CD14-positive monocyte (primary cell): Measurements from ENCODE around the gene TRIM9. TPM values are rescaled to one million over a fixed set of nuclear protein-coding genes. Genes with fewer than 3 reads are reported as not detected.

Experiments used
- DNase-seq, 3 donors: peaks; one replicate each; pipeline ENCODE4 v3.0.0-alpha.2; 2011 to 2022
- H2AFZ ChIP-seq: 2 replicates; pipeline ENCODE4 v1.6.0; 2012; ENCODE audit warnings: mild to moderate bottlenecking, low read depth, low read length, inconsistent platforms; ENCODE audit not compliant: insufficient read depth, poor library complexity, severe bottlenecking
- H3K27ac ChIP-seq, 2 donors: 1 replicate in 1 of 2; 2 replicates in 1 of 2; pipeline ENCODE4 v1.5.1; 2012 to 2013; ENCODE audit warnings: low read length in 2 of 2, control low read depth in 1 of 2, inconsistent platforms in 1 of 2, low read depth in 1 of 2, mild to moderate bottlenecking in 1 of 2
- H3K27me3 ChIP-seq, 2 donors: one replicate each; pipeline versions ENCODE4 v1.6.0 to v1.6.1; 2011 to 2013; ENCODE audit warnings: low read length in 2 of 2; ENCODE audit not compliant: control insufficient read depth in 2 of 2, insufficient read depth in 2 of 2
- H3K36me3 ChIP-seq, 2 donors: replicated peaks in 1 of 2; 1 replicate in 1 of 2; 2 replicates in 1 of 2; pipeline versions ENCODE4 v1.5.1 to v1.6.1; 2012 to 2013; ENCODE audit warnings: low read length in 2 of 2, control low read depth in 1 of 2, inconsistent platforms in 1 of 2, mild to moderate bottlenecking in 1 of 2; ENCODE audit not compliant: insufficient read depth in 2 of 2, control insufficient read depth in 1 of 2
- H3K4me1 ChIP-seq, 2 donors: 1 replicate in 1 of 2; 2 replicates in 1 of 2; pipeline versions ENCODE4 v1.5.1 to v1.6.1; 2012 to 2013; ENCODE audit warnings: low read length in 2 of 2, control low read depth in 1 of 2, inconsistent platforms in 1 of 2, mild to moderate bottlenecking in 1 of 2, moderate library complexity in 1 of 2; ENCODE audit not compliant: insufficient read depth in 2 of 2, control insufficient read depth in 1 of 2
- H3K4me2 ChIP-seq: replicated peaks from 2 replicates; pipeline ENCODE3; 2012; ENCODE audit warnings: low read length, moderate library complexity, mild to moderate bottlenecking; ENCODE audit not compliant: poor library complexity, severe bottlenecking; ENCODE audit errors: extremely low read depth
- H3K4me3 ChIP-seq, 3 experiments: fragments of 200-600 bp in 1 of 3; sonication (generic) in 1 of 3; replicated peaks in 1 of 3; 1 replicate in 2 of 3; 2 replicates in 1 of 3; pipeline ENCODE4 v1.5.1; 2011 to 2013; ENCODE audit warnings: low read length in 3 of 3, mild to moderate bottlenecking in 3 of 3, control low read depth in 2 of 3, low read depth in 2 of 3, inconsistent platforms in 1 of 3, moderate library complexity in 1 of 3
- H3K79me2 ChIP-seq: 2 replicates; pipeline ENCODE4 v1.6.0; 2012; ENCODE audit warnings: mild to moderate bottlenecking, control low read depth, inconsistent platforms, low read length, moderate library complexity; ENCODE audit not compliant: insufficient read depth
- H3K9ac ChIP-seq: 2 replicates; pipeline ENCODE4 v1.6.0; 2017; ENCODE audit warnings: low read length, mild to moderate bottlenecking; ENCODE audit not compliant: insufficient read depth, poor library complexity, severe bottlenecking
- H3K9me3 ChIP-seq, 2 donors: replicated peaks in 1 of 2; 1 replicate in 1 of 2; 2 replicates in 1 of 2; pipeline versions ENCODE4 v1.5.1 to v1.6.1; 2012 to 2013; ENCODE audit warnings: low read length in 2 of 2, control low read depth in 1 of 2; ENCODE audit not compliant: control insufficient read depth in 1 of 2, insufficient read depth in 1 of 2
- H4K20me1 ChIP-seq: 2 replicates; pipeline ENCODE4 v1.6.0; 2012; ENCODE audit warnings: mild to moderate bottlenecking, low read length, control low read depth, moderate library complexity; ENCODE audit not compliant: insufficient read depth
- H3K27ac Mint-ChIP-seq, 7 donors: one replicate each; pipeline ENCODE4 v1.8.0; 2020; ENCODE audit warnings: mild to moderate bottlenecking in 7 of 7, mixed read lengths in 7 of 7, moderate library complexity in 6 of 7, inconsistent platforms in 2 of 7
- H3K27me3 Mint-ChIP-seq, 3 donors: one replicate each; pipeline ENCODE4 v1.8.0; 2021 to 2022; ENCODE audit warnings: low read depth in 3 of 3, mild to moderate bottlenecking in 3 of 3, mixed read lengths in 3 of 3, moderate library complexity in 3 of 3, inconsistent platforms in 1 of 3
- H3K36me3 Mint-ChIP-seq, 2 donors: one replicate each; pipeline ENCODE4 v1.8.0; 2020; ENCODE audit warnings: mixed read lengths in 2 of 2, inconsistent platforms in 1 of 2, mild to moderate bottlenecking in 1 of 2
- H3K4me1 Mint-ChIP-seq: one replicate; pipeline ENCODE4 v1.8.0; 2020; ENCODE audit warnings: mild to moderate bottlenecking, mixed read lengths
- H3K4me3 Mint-ChIP-seq, 2 donors: one replicate each; pipeline ENCODE4 v1.8.0; 2020; ENCODE audit warnings: mild to moderate bottlenecking in 2 of 2, mixed read lengths in 2 of 2, moderate library complexity in 1 of 2
- H3K9me3 Mint-ChIP-seq, 7 donors: one replicate each; pipeline ENCODE4 v1.8.0; 2020 to 2022; ENCODE audit warnings: mixed read lengths in 7 of 7, mild to moderate bottlenecking in 6 of 7, moderate library complexity in 6 of 7, inconsistent platforms in 2 of 7
- WGBS: methylation state at CpG from one replicate; pipeline ENCODE4 v1.1.5; 2013; ENCODE audit warnings: missing lambda C conversion rate; ENCODE audit not compliant: insufficient coverage; 5-methylcytosine and 5-hydroxymethylcytosine counted together
- intact Hi-C, 2 donors: fragments of 100-400 bp; cut with micrococcal nuclease; formaldehyde crosslinking; loops; one replicate each; pipeline versions ENCODE4 v1.15.0 to v1.15.1; 2023
- polyA plus RNA-seq, 3 donors: library from polyadenylated mRNA; depleted of rRNA in 1 of 3; unstranded in 2 of 3; stranded (reverse) in 1 of 3; fragments of 300-500 nt in 2 of 3; fragments of >200 nt in 1 of 3; fragmentation: Illumina TruSeq in 2 of 3; gene quantifications; 1 replicate in 2 of 3; 2 replicates in 1 of 3; pipeline ENCODE4 v1.2.3, GENCODE V29; 2012 to 2021
- TF ChIP-seq, protein P1 (sequence below): fragments of 200-600 bp; IDR thresholded peaks from one replicate; pipeline ENCODE4 v1.8.0; 2022; ENCODE audit warnings: antibody characterized with exemption, mild to moderate bottlenecking

TRIM9 gene
- polyA plus RNA-seq, 3 donors = 0.01 TPM; not detected in 2

DNA sequence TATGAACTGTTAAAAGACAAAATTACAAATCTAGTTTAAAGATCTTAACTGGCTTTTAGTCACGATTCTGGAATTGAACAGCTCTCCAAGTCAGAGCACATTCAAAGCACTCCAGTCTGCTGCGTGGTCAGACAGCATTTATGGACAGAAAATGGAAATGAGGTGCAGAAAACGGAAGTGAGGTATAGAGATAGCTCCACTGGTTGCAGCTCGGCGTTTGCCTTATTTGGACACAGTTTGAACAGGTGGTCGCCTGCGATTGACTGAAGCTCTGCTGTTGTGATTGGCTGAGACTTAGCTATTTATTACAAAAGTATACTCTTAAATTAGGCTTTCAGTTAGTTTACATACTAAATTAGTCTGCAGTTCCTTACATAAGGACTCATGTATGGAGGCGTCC lies 28.3 kb downstream of the TRIM9 start:
- H3K9ac ChIP-seq = no peak overlapping the region
- Mint-ChIP-seq H3K9me3 (peaks cover 4 to 14% (median 9%) of the 10 kb centered on the region in 7 donors), H3K27ac (no peak overlapping the region), H3K4me1 (no peaks in the 10 kb centered on the region), H3K4me3 (no peak overlapping the region), H3K27me3 (no peaks in the 10 kb centered on the region), H3K36me3 (no peaks in the 10 kb centered on the region)
- no peaks in the 10 kb centered on the region for H3K9me3 ChIP-seq
- no peak overlapping the region for H3K27ac ChIP-seq
- TF ChIP-seq, protein P1, sequence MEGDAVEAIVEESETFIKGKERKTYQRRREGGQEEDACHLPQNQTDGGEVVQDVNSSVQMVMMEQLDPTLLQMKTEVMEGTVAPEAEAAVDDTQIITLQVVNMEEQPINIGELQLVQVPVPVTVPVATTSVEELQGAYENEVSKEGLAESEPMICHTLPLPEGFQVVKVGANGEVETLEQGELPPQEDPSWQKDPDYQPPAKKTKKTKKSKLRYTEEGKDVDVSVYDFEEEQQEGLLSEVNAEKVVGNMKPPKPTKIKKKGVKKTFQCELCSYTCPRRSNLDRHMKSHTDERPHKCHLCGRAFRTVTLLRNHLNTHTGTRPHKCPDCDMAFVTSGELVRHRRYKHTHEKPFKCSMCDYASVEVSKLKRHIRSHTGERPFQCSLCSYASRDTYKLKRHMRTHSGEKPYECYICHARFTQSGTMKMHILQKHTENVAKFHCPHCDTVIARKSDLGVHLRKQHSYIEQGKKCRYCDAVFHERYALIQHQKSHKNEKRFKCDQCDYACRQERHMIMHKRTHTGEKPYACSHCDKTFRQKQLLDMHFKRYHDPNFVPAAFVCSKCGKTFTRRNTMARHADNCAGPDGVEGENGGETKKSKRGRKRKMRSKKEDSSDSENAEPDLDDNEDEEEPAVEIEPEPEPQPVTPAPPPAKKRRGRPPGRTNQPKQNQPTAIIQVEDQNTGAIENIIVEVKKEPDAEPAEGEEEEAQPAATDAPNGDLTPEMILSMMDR = no peak
- no peak overlapping the region for H2AFZ ChIP-seq
- no peaks in the 10 kb centered on the region for H3K4me1 ChIP-seq
- H3K4me3 ChIP-seq = no peak overlapping the region
- no peak for DNase-seq
- H3K4me2 ChIP-seq = no peak overlapping the region
- H4K20me1 ChIP-seq = no peaks in the 10 kb centered on the region
- H3K36me3 ChIP-seq = no peaks in the 10 kb centered on the region
- no peaks in the 10 kb centered on the region for H3K79me2 ChIP-seq
- no peaks in the 10 kb centered on the region for H3K27me3 ChIP-seq
- intact Hi-C loops = no loop called here
- 100% methylated on average over 2 of the region's 8 CpGs for WGBS

DNA sequence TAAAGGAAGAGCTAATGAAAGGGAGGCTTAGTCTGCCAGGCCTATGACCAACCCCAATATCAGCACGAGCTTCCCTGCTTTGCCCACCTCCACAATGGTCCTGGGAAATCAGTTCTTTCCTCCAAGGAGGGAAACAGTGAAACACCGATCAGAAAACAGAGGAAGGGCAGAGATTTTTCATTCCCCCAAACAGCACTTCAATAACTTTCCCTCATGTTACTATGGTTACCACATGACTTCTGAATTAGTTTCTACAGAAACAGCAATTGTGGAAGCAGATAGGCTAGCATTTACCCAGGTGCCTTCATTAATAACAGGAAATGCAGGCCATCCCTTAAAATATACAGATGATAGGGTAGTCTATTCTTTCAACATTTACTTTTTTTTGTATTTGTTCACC lies 35.9 kb downstream of the TRIM9 start:
- Histone ChIP-seq H3K4me2 (no peak overlapping the region), H4K20me1 (no peaks in the 10 kb centered on the region), H3K36me3 (no peaks in the 10 kb centered on the region), H3K27ac (no peak overlapping the region), H2AFZ (no peak overlapping the region), H3K9ac (no peak overlapping the region), H3K79me2 (no peaks in the 10 kb centered on the region), H3K4me3 (no peak overlapping the region), H3K27me3 (no peaks in the 10 kb centered on the region), H3K9me3 (no peaks in the 10 kb centered on the region), H3K4me1 (no peaks in the 10 kb centered on the region)
- no peak for DNase-seq
- Mint-ChIP-seq H3K9me3 (peaks cover 4 to 10% (median 7%) of the 10 kb centered on the region in 7 donors), H3K27me3 (peaks cover 0 to 2% (median 0%) of the 10 kb centered on the region in 3 donors), H3K27ac (no peak overlapping the region), H3K36me3 (no peaks in the 10 kb centered on the region), H3K4me1 (no peaks in the 10 kb centered on the region), H3K4me3 (no peak overlapping the region)
- TF ChIP-seq, protein P1 = no peak
- no CpG with 5 or more reads among the region's 2 CpGs for WGBS
- intact Hi-C loops = no loop called here
